HUES6 (cell line): ENCODE results near the gene SHF.

Experiments
- H3K27ac ChIP-seq: 2 replicates; pipeline ENCODE4 v1.7.0; 2013; ENCODE audit warnings: low read depth, mild to moderate bottlenecking, low read length, inconsistent platforms
- H3K27me3 ChIP-seq: 2 replicates; pipeline ENCODE4 v1.6.1; 2013; ENCODE audit warnings: low read length; ENCODE audit not compliant: control insufficient read depth, insufficient read depth
- H3K36me3 ChIP-seq: 2 replicates; pipeline ENCODE4 v1.6.1; 2013; ENCODE audit warnings: low read length; ENCODE audit not compliant: control insufficient read depth, insufficient read depth
- H3K4me1 ChIP-seq: 2 replicates; pipeline ENCODE4 v1.6.1; 2013; ENCODE audit warnings: low read length; ENCODE audit not compliant: control insufficient read depth, insufficient read depth
- H3K4me3 ChIP-seq: 2 replicates; pipeline ENCODE4 v1.5.1; 2013; ENCODE audit warnings: low read depth, low read length
- H3K9ac ChIP-seq: one replicate; pipeline ENCODE4 v1.6.1; 2013; ENCODE audit warnings: mild to moderate bottlenecking, low read length
- H3K9me3 ChIP-seq: 2 replicates; pipeline ENCODE4 v1.6.1; 2013; ENCODE audit warnings: low read depth, low read length; ENCODE audit not compliant: control insufficient read depth, insufficient read depth

SHF gene

GRCh38 chr15:45121706-45122417, 65.9 kb downstream of the SHF start:
- peaks cover 88% of the 10 kb centered on the region for H3K27me3 ChIP-seq
- H3K36me3 ChIP-seq = no peaks in the 10 kb centered on the region
- H3K4me3 ChIP-seq = no peak overlapping the region
- no peak overlapping the region for H3K27ac ChIP-seq
- peaks cover 7% of the 10 kb centered on the region; the same call in 1 of the 2 replicates for H3K4me1 ChIP-seq
- H3K9ac ChIP-seq = no peak overlapping the region
- no peaks in the 10 kb centered on the region for H3K9me3 ChIP-seq

- Histone ChIP-seq H3K4me1 (peaks cover 11% of the 10 kb centered on the region; the same call in 1 of the 2 replicates), H3K27me3 (peaks cover 88% of the 10 kb centered on the region), H3K9ac (no peak overlapping the region)
Measured at GRCh38 chr15:45121020-45121419, 66.7 kb downstream of the SHF start.

GRCh38 chr15:45120081-45120972, 67.4 kb downstream of the SHF start:
- Histone ChIP-seq H3K9me3 (no peaks in the 10 kb centered on the region), H3K4me3 (no peak overlapping the region), H3K27me3 (peaks cover 88% of the 10 kb centered on the region), H3K9ac (no peak overlapping the region), H3K27ac (no peak overlapping the region), H3K36me3 (no peaks in the 10 kb centered on the region), H3K4me1 (peaks cover 11% of the 10 kb centered on the region; the same call in 1 of the 2 replicates)

More at GRCh38 chr15:45121020-45121419, 66.7 kb downstream of the SHF start:
- Histone ChIP-seq H3K27ac (no peak overlapping the region), H3K9me3 (no peaks in the 10 kb centered on the region), H3K4me3 (no peak overlapping the region), H3K36me3 (no peaks in the 10 kb centered on the region)

GRCh38 chr15:45118996-45119395, 68.8 kb downstream of the SHF start:
- no peaks in the 10 kb centered on the region for H3K36me3 ChIP-seq
- no peak overlapping the region for H3K9ac ChIP-seq
- H3K4me1 ChIP-seq = peaks cover 18% of the 10 kb centered on the region
- H3K27ac ChIP-seq = no peak overlapping the region
- no peak overlapping the region for H3K4me3 ChIP-seq
- no peaks in the 10 kb centered on the region for H3K9me3 ChIP-seq
- H3K27me3 ChIP-seq = peaks cover 90% of the 10 kb centered on the region

- Histone ChIP-seq H3K27ac (no peak overlapping the region), H3K9ac (no peak overlapping the region), H3K9me3 (no peaks in the 10 kb centered on the region), H3K4me3 (peak overlapping the region; percentile 31; the same call in 1 of the 2 replicates), H3K36me3 (no peaks in the 10 kb centered on the region), H3K4me1 (peaks cover 26% of the 10 kb centered on the region), H3K27me3 (peaks cover 90% of the 10 kb centered on the region)
Measured at GRCh38 chr15:45118131-45118588, 69.6 kb downstream of the SHF start.

GRCh38 chr15:45117308-45118130, 70.2 kb downstream of the SHF start:
- Histone ChIP-seq H3K9me3 (no peaks in the 10 kb centered on the region), H3K9ac (no peak overlapping the region), H3K27ac (no peak overlapping the region), H3K4me3 (peak overlapping the region; percentile 31; the same call in 1 of the 2 replicates), H3K27me3 (peaks cover 90% of the 10 kb centered on the region), H3K4me1 (peaks cover 26% of the 10 kb centered on the region), H3K36me3 (no peaks in the 10 kb centered on the region)
